IMR-90 (cell line): ENCODE results near the gene ZFYVE28. TPM values are rescaled to one million over a fixed set of nuclear protein-coding genes. Genes with fewer than 3 reads are reported as not detected.

Experiments
- ATAC-seq: fragments of 200-7000 bp; cut with Tn5 transposase; 2 replicates; pipeline ENCODE4 v1.9.1; 2020; ENCODE audit warnings: low read depth, mild to moderate bottlenecking, moderate library complexity
- BruUV-seq: library from RNA; stranded (reverse); fragments of 400-500 nt; replicated peaks from 2 replicates; lab custom pipeline; 2021; lab: Mats Ljungman, UMichigan
- CTCF ChIA-PET: fragments of 300-600 bp; formaldehyde crosslinking; extraction: SDS; loops from one replicate; lab custom pipeline; 2021; ENCODE audit warnings: antibody characterized with exemption; lab: Yijun Ruan, JAX
- POLR2A ChIA-PET: fragments of 300-600 bp; sonication (Branson Sonifier 250); formaldehyde crosslinking; loops from one replicate; lab custom pipeline; 2022; ENCODE audit warnings: antibody characterized with exemption; ENCODE audit not compliant: unreplicated experiment; lab: Charles Lee
- DNase-seq: peaks from one replicate; pipeline ENCODE4 v3.0.0; 2013
- H2AFZ ChIP-seq: replicated peaks from 2 replicates; pipeline ENCODE3; 2013; ENCODE audit warnings: low read length, mild to moderate bottlenecking; ENCODE audit not compliant: poor library complexity
- H2AK5ac ChIP-seq: 2 replicates; pipeline ENCODE4 v1.6.1; 2013; ENCODE audit warnings: low read depth, low read length, inconsistent platforms
- H2AK9ac ChIP-seq: replicated peaks from 2 replicates; pipeline ENCODE3; 2013; ENCODE audit warnings: mild to moderate bottlenecking, low read depth, low read length, moderate library complexity; ENCODE audit not compliant: poor library complexity
- H2BK120ac ChIP-seq: 2 replicates; pipeline ENCODE4 v1.6.1; 2013; ENCODE audit warnings: low read depth, low read length, inconsistent platforms
- H2BK15ac ChIP-seq: 3 replicates; pipeline ENCODE4 v1.6.1; 2013; ENCODE audit warnings: low read depth, low read length, inconsistent platforms
- H2BK20ac ChIP-seq: 2 replicates; pipeline ENCODE4 v1.6.1; 2013; ENCODE audit warnings: low read depth, mild to moderate bottlenecking, inconsistent platforms, low read length, moderate library complexity
- H2BK5ac ChIP-seq: 2 replicates; pipeline ENCODE4 v1.6.1; 2013; ENCODE audit warnings: mild to moderate bottlenecking, low read depth, low read length, inconsistent platforms; ENCODE audit not compliant: poor library complexity, severe bottlenecking
- H3K14ac ChIP-seq: replicated peaks from 2 replicates; pipeline ENCODE4 v1.6.1; 2013; ENCODE audit warnings: low read depth, low read length, inconsistent platforms
- H3K18ac ChIP-seq: 2 replicates; pipeline ENCODE4 v1.6.1; 2013; ENCODE audit warnings: low read depth, low read length, control low read depth
- H3K23ac ChIP-seq: 2 replicates; pipeline ENCODE4 v1.6.1; 2013; ENCODE audit warnings: low read depth, low read length, inconsistent platforms
- H3K27ac ChIP-seq: 2 replicates; pipeline ENCODE4 v1.5.1; 2013; ENCODE audit warnings: mild to moderate bottlenecking, control low read depth, low read length; ENCODE audit not compliant: insufficient read depth
- H3K27me3 ChIP-seq: 2 replicates; pipeline ENCODE4 v1.6.1; 2013; ENCODE audit warnings: low read length; ENCODE audit not compliant: control insufficient read depth, insufficient read depth
- H3K36me3 ChIP-seq: 2 replicates; pipeline ENCODE4 v1.6.1; 2013; ENCODE audit warnings: low read length, mixed read lengths; ENCODE audit not compliant: control insufficient read depth, insufficient read depth
- H3K4ac ChIP-seq: 2 replicates; pipeline ENCODE4 v1.6.1; 2013; ENCODE audit warnings: low read depth, low read length, inconsistent platforms
- H3K4me1 ChIP-seq: 2 replicates; pipeline ENCODE4 v1.6.1; 2013; ENCODE audit warnings: low read length, mixed read lengths; ENCODE audit not compliant: control insufficient read depth, insufficient read depth
- H3K4me2 ChIP-seq: 2 replicates; pipeline ENCODE4 v1.6.1; 2013; ENCODE audit warnings: low read depth, mild to moderate bottlenecking, control low read depth, low read length, moderate library complexity
- H3K4me3 ChIP-seq: 2 replicates; pipeline ENCODE4 v1.5.1; 2013; ENCODE audit warnings: low read depth, mild to moderate bottlenecking, control low read depth, low read length, moderate library complexity; ENCODE audit not compliant: insufficient read depth
- H3K56ac ChIP-seq: 2 replicates; pipeline ENCODE4 v1.6.1; 2013; ENCODE audit warnings: low read length, inconsistent platforms; ENCODE audit not compliant: insufficient read depth; ENCODE audit errors: extremely low read depth
- H3K79me1 ChIP-seq, 2 experiments: 2 replicates each; pipeline ENCODE4 v1.6.1; 2013; ENCODE audit warnings: low read length in 2 of 2, inconsistent platforms in 1 of 2, low read depth in 1 of 2
- H3K9ac ChIP-seq: 2 replicates; pipeline ENCODE4 v1.6.1; 2013; ENCODE audit warnings: low read depth, low read length, control low read depth
- H3K9me1 ChIP-seq: 2 replicates; pipeline ENCODE4 v1.6.1; 2013; ENCODE audit warnings: low read length, inconsistent platforms; ENCODE audit not compliant: insufficient read depth
- H3K9me3 ChIP-seq: 2 replicates; pipeline ENCODE4 v1.6.1; 2013; ENCODE audit warnings: low read length; ENCODE audit not compliant: control insufficient read depth, insufficient read depth
- H4K20me1 ChIP-seq: 2 replicates; pipeline ENCODE4 v1.6.1; 2013; ENCODE audit warnings: low read length, inconsistent platforms; ENCODE audit not compliant: insufficient read depth
- H4K5ac ChIP-seq: 2 replicates; pipeline ENCODE4 v1.6.1; 2013; ENCODE audit warnings: mild to moderate bottlenecking, low read depth, low read length, control low read depth
- H4K8ac ChIP-seq, 2 experiments: 2 replicates each; pipeline ENCODE4 v1.6.1; 2013; ENCODE audit warnings: low read depth in 2 of 2, low read length in 2 of 2, control low read depth in 1 of 2, inconsistent platforms in 1 of 2
- H4K91ac ChIP-seq: 2 replicates; pipeline ENCODE4 v1.6.1; 2013; ENCODE audit warnings: low read depth, low read length, inconsistent platforms; ENCODE audit not compliant: insufficient read depth
- NFE2L2 ChIP-seq: fragments of 150-350 bp; IDR thresholded peaks from 2 replicates; pipeline ENCODE4 v1.6.1; 2016; ENCODE audit warnings: low read depth, mild to moderate bottlenecking, low read length
- WGBS, 2 experiments: methylation state at CpG; one replicate each; pipeline versions ENCODE4 v1.1.5 to v1.1.7; 2013; ENCODE audit warnings: missing lambda C conversion rate in 2 of 2; ENCODE audit not compliant: insufficient read length in 1 of 2; ENCODE audit errors: extremely low coverage in 2 of 2; 5-methylcytosine and 5-hydroxymethylcytosine counted together
- dilution Hi-C: fragments of 300-500 bp; cut with HindIII; formaldehyde crosslinking; loops from one replicate; pipeline ENCODE4 v1.14.3; 2018; ENCODE audit warnings: low sequenced_read_pairs; ENCODE audit not compliant: unreplicated experiment
- in situ Hi-C: fragments of 300-500 bp; cut with MboI; formaldehyde crosslinking; loops from 3 replicates; pipeline ENCODE4 v1.14.3; 2019; ENCODE audit warnings: low sequenced_read_pairs, inconsistent platforms, mixed read lengths
- intact Hi-C: fragments of 100-400 bp; cut with micrococcal nuclease; formaldehyde crosslinking; loops from 2 replicates; pipeline ENCODE4 v1.10.0; 2022
- polyA plus RNA-seq, 3 experiments: library from polyadenylated mRNA; depleted of rRNA; stranded (reverse); fragments of >200 nt; gene quantifications; 2 replicates each; pipeline ENCODE4 v1.2.3, GENCODE V29; 2012; ENCODE audit warnings: low replicate concordance in 1 of 3
- total RNA-seq: library from RNA; depleted of rRNA; stranded (reverse); fragments of >200 nt; gene quantifications from 2 replicates; pipeline ENCODE4 v1.2.3, GENCODE V29; 2012

ZFYVE28 gene
- total and polyA plus RNA-seq, 2 of the 4 experiments (the other 2 are of a cell fraction) = 0.36 to 1.2 TPM

DNA sequence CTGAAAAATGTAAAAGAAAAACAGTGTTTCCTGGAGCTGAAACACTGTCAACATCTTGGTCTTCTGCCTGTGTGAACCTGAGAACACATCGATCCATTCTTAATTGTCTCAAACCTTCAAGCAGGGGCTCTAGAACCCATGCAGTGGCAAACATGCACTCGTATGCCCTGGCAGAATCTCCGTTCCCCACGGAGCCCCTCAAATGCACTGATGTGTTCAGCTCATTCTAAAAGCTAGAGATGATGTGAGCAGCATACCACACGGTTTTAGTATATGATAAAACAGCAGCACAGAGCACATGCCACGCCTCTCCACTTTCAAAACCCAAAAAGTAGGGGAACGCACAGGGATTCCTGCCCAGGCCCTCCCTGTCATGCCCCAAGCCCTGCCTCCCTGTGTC lies 44.9 kb downstream of the ZFYVE28 start:
- in situ Hi-C loops = no loop called here
- peaks cover 25% of the 10 kb centered on the region for H3K27me3 ChIP-seq
- H3K56ac ChIP-seq = no peak overlapping the region
- H2AK9ac ChIP-seq = no peak overlapping the region
- no peak overlapping the region for H3K23ac ChIP-seq
- no peak overlapping the region for H3K4me2 ChIP-seq
- H3K9ac ChIP-seq = no peak overlapping the region
- H3K27ac ChIP-seq = no peak overlapping the region
- H2BK120ac ChIP-seq = no peak overlapping the region
- H3K9me1 ChIP-seq = no peaks in the 10 kb centered on the region
- DNase-seq (no peak), ATAC-seq (no peak)
- no peak overlapping the region for H4K8ac ChIP-seq
- no peak overlapping the region for H2BK15ac ChIP-seq
- peaks cover 8% of the 10 kb centered on the region; the same call in 1 of the 2 replicates for H3K9me3 ChIP-seq
- dilution Hi-C loops = no loop called here
- intact Hi-C loops = no loop called here
- H2BK20ac ChIP-seq = no peak overlapping the region
- ChIA-PET CTCF (interaction anchor here (0.8 kb wide), 1 partner anchor 20 kb away, joined by 3 read pairs; no protein-coding TSS in a partner anchor), POLR2A (no interaction called here)
- H4K5ac ChIP-seq = no peak overlapping the region
- no TSS peak for BruUV-seq
- WGBS, 2 experiments = 81% methylated on average over 6 of the region's 7 CpGs; no CpG with 5 or more reads in 1 of the 2 experiments
- H3K4me1 ChIP-seq = no peaks in the 10 kb centered on the region
- H3K79me1 ChIP-seq = no peaks in the 10 kb centered on the region
- H4K20me1 ChIP-seq = no peaks in the 10 kb centered on the region
- H2AK5ac ChIP-seq = no peak overlapping the region
- H2BK5ac ChIP-seq = no peak overlapping the region
- no peak overlapping the region for H4K91ac ChIP-seq
- H2AFZ ChIP-seq = no peak overlapping the region
- no peak overlapping the region for H3K4me3 ChIP-seq
- H3K36me3 ChIP-seq = no peaks in the 10 kb centered on the region
- no peak overlapping the region for H3K4ac ChIP-seq
- no peak overlapping the region for H3K18ac ChIP-seq
- no peak for TF ChIP-seq NFE2L2
- no peak overlapping the region for H3K14ac ChIP-seq
